ENCODE data around the gene OTUB1.
"Not testable (repeated sequence)": the region's sequence is repeated elsewhere in the genome, so short reads cannot be mapped to it uniquely, and the experiment has no call there.

Gene OTUB1

DNA sequence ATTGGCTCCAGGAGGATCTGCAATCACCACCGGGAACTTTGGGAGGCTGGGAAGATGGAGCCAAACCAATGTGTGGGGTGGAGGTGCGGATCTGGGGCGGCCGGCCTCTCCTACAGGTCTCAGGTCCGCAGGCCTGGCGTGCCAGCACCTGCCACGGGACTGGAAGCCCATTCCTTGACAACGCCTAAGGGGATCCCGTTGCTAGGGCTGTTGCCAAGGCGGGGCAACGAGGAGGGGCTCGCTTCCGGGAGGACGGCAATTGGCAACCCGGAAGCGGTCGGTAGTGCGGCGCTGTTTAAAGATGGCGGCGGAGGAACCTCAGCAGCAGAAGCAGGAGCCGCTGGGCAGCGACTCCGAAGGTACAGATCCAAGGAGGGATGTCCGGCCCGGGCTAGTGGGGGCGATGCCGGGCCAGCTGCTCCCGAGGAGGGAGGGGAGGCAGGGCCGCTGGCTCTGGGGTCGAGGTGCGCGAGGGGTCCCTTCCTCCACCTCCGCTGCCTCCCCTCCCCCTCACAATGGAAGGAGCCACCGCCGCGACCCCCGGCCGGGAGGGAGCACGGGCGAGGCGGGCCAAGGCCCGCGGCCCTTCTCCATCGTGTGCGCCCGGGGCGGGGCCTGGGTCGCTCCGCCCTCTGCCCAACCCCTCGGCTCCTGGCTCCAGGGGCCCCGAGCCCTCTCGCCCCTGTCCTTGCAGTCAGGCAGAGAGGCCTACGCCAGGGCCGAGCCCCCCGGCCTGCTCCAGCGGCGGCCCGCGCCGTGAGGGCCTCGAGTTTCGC, at the start of gene OTUB1:
TSS of gene OTUB1 (plus strand) at position 283 of the 776 bp plus-strand sequence. CDS start at position 302, 19 bp downstream.
- peak; percentile 76 to 82 for DNase-seq

DNA sequence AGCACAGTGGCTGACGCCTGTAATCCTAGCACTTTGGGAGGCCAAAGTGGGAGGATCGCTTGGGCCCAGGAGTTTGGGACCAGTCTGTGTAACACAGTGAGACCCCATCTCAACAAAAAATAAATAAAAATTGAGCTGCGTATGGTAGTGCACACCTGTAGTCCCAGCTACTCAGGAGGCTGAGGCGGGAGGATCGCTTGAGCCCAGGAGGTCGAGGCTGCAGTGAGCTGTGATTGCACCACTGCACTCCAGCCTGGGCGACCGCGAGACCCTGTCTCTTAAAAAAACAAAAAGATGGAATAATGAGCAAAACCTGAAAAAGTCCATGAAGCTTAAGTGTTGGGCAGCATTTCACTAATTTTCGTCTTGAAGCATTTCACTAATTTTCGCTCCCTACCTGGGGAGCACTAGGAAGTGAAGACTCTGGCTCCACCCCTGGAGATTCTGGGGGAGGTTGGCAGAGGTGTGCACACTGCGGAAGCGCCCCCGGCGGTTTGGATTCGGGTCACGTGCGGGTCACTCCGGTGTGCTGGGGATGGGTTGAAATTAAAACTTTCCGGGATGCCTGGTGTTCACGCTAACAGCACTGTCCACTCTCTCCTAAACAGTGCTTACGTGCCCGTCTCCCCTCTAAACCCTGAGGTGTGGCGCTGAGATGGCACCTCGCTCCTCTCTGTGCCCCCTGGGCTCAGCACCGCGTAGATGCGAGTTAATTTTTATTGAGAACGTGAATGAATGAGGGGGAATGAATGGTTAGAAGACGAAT, 48.3 kb upstream of the OTUB1 start:
- DNase-seq, result no peak

GRCh38 chr11:63938479-63939396, 47.5 kb upstream of the OTUB1 start, which contains the start of gene NAA40:
TSS of gene NAA40 (plus strand) at chr11:63939002. CDS start at chr11:63939097, 95 bp downstream.
- DNase-seq, result peak; percentile 92 to 93

- DNase-seq, result no peak
These were observed 46.8 kb upstream of the OTUB1 start for GRCh38 chr11:63939397-63939891.

GRCh38 chr11:63940786-63941185, 45.5 kb upstream of the OTUB1 start:
- no peak for DNase-seq

GRCh38 chr11:63941901-63942300, 44.3 kb upstream of the OTUB1 start:
- DNase-seq, result no peak

DNA sequence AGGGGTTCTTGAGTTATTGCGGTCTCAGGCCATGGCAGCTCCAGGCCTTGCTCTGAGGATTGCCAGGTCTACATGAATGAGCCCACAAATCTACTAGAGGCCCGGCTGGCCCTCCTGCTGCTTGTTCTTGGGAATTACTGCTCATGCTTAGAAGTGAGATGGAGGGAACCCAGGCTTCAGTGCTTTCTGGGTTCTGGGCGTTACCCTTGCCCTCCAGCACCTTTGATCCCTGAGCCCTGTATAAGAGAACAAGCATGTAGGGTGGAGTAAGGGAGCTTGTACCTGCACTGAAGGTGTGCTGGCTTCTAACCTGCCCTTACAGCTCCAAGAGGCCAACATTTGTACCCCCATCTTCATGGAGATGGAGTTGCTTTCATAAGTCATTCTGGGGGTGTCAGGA, 43.4 kb upstream of the OTUB1 start:
- no peak for DNase-seq

DNA sequence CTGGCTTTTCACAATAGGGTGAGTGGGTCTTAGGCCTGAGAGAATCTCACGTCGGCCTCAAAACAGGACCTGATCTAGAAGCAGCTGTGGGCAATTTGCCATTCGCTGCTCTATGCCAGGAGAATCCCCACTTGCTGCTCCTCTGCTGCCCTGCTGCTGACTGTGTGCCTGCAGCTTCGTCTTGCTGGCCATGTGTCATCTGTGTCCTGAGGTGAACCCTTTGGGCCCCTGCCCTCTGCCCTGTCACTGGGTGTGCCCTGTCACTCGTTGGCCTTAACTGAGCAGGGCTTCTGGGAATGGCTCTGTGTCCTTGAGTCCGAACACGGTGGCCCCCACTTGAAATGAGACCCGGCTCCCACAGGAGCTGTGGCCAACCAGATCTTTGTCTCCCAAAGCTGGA, 41.3 kb upstream of the OTUB1 start:
- DNase-seq, result no peak

- DNase-seq, result peak; percentile 35 to 37
These were observed 40.6 kb upstream of the OTUB1 start for GRCh38 chr11:63945477-63946163.

DNA sequence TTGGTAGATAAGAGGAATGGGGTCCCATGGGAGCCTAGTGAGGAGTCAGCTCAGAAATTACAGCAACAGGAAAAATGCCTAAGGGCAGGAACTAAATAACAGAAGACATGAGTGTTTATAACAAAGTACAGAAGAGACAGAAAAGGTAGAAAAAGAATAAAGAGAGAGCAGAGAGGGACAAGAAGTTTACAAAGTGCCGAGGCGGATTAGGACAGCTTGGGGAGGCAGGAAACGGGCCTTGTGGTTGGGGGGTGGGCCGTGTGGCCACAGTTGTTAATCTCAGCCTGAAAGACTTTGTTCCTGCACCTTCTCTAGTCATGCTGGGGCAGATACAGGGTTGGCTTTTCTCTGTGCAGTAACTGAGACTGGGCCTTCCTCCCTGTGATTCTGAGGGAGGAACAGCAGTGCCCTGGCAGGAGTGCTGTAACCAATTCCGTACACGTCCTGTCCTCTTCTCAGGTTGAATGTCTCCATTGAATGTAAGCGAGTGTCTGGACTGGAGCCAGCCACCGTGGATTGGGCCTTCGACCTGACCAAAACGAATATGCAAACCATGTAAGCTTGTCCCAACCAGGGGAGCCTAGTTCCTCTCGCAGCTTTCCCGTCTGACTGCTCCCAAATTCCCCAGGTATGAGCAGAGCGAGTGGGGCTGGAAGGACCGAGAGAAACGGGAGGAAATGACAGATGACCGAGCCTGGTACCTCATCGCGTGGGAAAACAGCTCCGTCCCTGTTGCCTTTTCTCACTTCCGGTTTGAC, 34.3 kb upstream of the OTUB1 start:
- no peak for DNase-seq

- DNase-seq, result no peak
These were observed 33.7 kb upstream of the OTUB1 start for GRCh38 chr11:63952570-63952969.

- DNase-seq, result no peak
These were observed 28.2 kb upstream of the OTUB1 start for GRCh38 chr11:63958008-63958407.

- no peak for DNase-seq
These were observed 24.4 kb upstream of the OTUB1 start for GRCh38 chr11:63961608-63962412.

GRCh38 chr11:63963895-63964294, 22.3 kb upstream of the OTUB1 start:
- not testable (repeated sequence) for DNase-seq

DNA sequence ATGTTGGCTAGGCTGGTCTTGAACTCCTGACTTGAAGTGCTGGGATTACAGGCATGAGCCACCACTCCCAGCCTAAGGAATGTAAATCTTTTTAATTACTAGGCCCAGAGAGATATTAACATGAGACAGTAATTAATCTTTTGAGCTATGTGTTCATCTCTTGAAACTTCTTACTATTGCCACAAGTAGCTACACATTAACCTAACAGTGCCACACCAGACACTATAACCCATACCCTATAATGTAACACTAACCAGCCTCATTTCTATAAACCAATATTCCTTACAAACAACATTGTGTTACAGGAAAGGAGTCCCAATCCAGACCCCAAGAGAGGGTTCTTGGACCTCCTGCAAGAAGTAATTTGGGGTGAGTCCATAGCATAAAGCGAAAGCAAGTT, 19.8 kb upstream of the OTUB1 start:
- DNase-seq, result no peak

DNA sequence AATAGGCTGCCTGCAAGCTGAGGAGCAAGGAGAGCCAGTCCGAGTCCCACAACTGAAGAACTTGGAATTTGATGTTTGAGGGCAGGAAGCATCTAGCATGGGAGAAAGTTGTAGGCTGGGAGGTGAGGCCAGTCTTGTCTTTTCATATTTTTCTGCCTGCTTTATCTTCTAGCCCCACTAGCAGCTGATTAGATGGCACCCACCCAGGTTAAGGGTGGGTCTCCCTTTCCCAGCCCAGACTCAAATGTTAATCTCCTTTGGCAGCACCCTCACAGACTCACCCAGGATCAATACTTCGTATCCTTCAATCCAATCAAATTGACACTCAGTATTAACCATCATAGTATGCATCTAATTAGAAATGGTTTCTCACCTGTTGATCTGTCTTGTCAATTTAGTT, 16.8 kb upstream of the OTUB1 start:
- DNase-seq, result no peak

- DNase-seq, result no peak
These were observed 15.3 kb upstream of the OTUB1 start for GRCh38 chr11:63970902-63971301.

- DNase-seq, result not testable (repeated sequence)
These were observed 12.4 kb upstream of the OTUB1 start for GRCh38 chr11:63973912-63974258.

GRCh38 chr11:63974259-63975143, 11.7 kb upstream of the OTUB1 start, which contains the start of gene COX8A:
TSS of gene COX8A (plus strand) at chr11:63974620. CDS start at chr11:63974681, 61 bp downstream.
- peak; percentile 86 to 92 for DNase-seq

All from stimulated activated CD4-positive, alpha-beta T cell treated with anti-CD3 and anti-CD28 coated beads, Interleukin-2, amount 100 ng/mL, for 48 hours (primary cell).